ENCODE data around the gene PAWR.

The PAWR gene

DNA sequence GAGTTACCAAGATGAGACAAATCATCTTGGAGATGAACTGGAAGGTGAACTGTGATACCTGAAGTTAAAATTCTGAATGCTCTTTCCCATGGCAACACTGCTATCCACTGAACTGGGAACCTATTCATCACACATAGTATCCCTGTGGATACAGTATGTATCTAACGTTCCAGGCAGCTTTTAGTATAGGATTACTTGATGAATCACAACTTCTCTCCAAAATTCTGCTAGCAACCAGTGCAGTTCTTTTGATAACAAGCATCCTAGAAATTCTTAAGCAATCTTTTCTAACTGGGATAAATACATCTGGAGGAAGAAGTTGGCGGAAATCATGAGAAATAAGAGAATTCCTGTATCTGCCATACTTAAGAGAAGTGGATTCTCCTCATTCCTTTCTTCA is 66.4 kb downstream of the PAWR start:
- TF ChIP-seq Cebpa-rat (IDR thresholded peaks at IDR 0.05), result no peak
- H4K20me1 ChIP-seq, result no peaks in the 10 kb centered on the region
- H3K4me3 ChIP-seq, result no peak overlapping the region
- H3K9ac ChIP-seq, result no peak overlapping the region
- H3K36me3 ChIP-seq, result peaks cover 0 to 18% (median 10%) of the 10 kb centered on the region in 11 experiments; a peak in 16 of 22 replicates
- H3K27ac ChIP-seq, result no peak overlapping the region
- peaks cover 0 to 20% (median 4%) of the 10 kb centered on the region in 11 experiments; a peak in 7 of 22 replicates for H3K9me3 ChIP-seq (replicated peaks in 1 of 11)
- no peaks in the 10 kb centered on the region for H3K27me3 ChIP-seq
- no peaks in the 10 kb centered on the region for H3K4me1 ChIP-seq
- H3K4me2 ChIP-seq, result no peak overlapping the region

- no peak for TF ChIP-seq Cebpa-rat (IDR thresholded peaks at IDR 0.05)
- Histone ChIP-seq H3K4me2 (no peak overlapping the region), H3K36me3 (peaks cover 0 to 38% (median 23%) of the 10 kb centered on the region in 11 experiments; a peak in 17 of 22 replicates), H3K4me1 (no peaks in the 10 kb centered on the region), H3K9me3 (replicated peaks in 1 of 11) (no peaks in the 10 kb centered on the region), H3K9ac (no peak overlapping the region), H3K4me3 (no peak overlapping the region), H3K27ac (no peak overlapping the region), H4K20me1 (no peaks in the 10 kb centered on the region; a peak in 1 of 22 replicates), H3K27me3 (no peaks in the 10 kb centered on the region)
Measured at GRCh38 chr12:79619872-79620562, 70.7 kb downstream of the PAWR start.

GRCh38 chr12:79618848-79619404 is 71.8 kb downstream of the PAWR start:
- Histone ChIP-seq H3K9ac (no peak overlapping the region), H3K4me3 (no peak overlapping the region), H3K4me2 (no peak overlapping the region), H3K27ac (no peak overlapping the region), H3K4me1 (no peaks in the 10 kb centered on the region), H3K9me3 (replicated peaks in 1 of 11) (no peaks in the 10 kb centered on the region), H3K36me3 (peaks cover 0 to 38% (median 23%) of the 10 kb centered on the region in 11 experiments; a peak in 17 of 22 replicates), H3K27me3 (no peaks in the 10 kb centered on the region), H4K20me1 (no peaks in the 10 kb centered on the region; a peak in 1 of 22 replicates)
- TF ChIP-seq Cebpa-rat (IDR thresholded peaks at IDR 0.05), result no peak

- H4K20me1 ChIP-seq, result no peaks in the 10 kb centered on the region; a peak in 1 of 22 replicates
- H3K4me1 ChIP-seq, result no peaks in the 10 kb centered on the region
- H3K27me3 ChIP-seq, result no peaks in the 10 kb centered on the region
- no peak overlapping the region for H3K9ac ChIP-seq
- no peak for TF ChIP-seq Cebpa-rat (IDR thresholded peaks at IDR 0.05)
- peaks cover 0 to 39% (median 23%) of the 10 kb centered on the region in 11 experiments; a peak in 17 of 22 replicates for H3K36me3 ChIP-seq
- no peak overlapping the region for H3K4me3 ChIP-seq
- H3K9me3 ChIP-seq (replicated peaks in 1 of 11), result no peaks in the 10 kb centered on the region
- no peak overlapping the region for H3K27ac ChIP-seq
- no peak overlapping the region for H3K4me2 ChIP-seq
Measured at GRCh38 chr12:79617696-79618095, 73.1 kb downstream of the PAWR start.

- Histone ChIP-seq H3K4me1 (no peaks in the 10 kb centered on the region), H3K4me2 (no peak overlapping the region), H4K20me1 (no peaks in the 10 kb centered on the region; a peak in 1 of 22 replicates), H3K9me3 (replicated peaks in 1 of 11) (no peaks in the 10 kb centered on the region), H3K4me3 (no peak overlapping the region), H3K9ac (no peak overlapping the region), H3K36me3 (peaks cover 0 to 37% (median 23%) of the 10 kb centered on the region in 11 experiments; a peak in 17 of 22 replicates), H3K27me3 (no peaks in the 10 kb centered on the region), H3K27ac (no peak overlapping the region)
- TF ChIP-seq Cebpa-rat (IDR thresholded peaks at IDR 0.05), result no peak
Measured at GRCh38 chr12:79615596-79616560, 74.9 kb downstream of the PAWR start.

- peaks cover 4 to 10% (median 8%) of the 10 kb centered on the region in 11 experiments; a peak in 21 of 22 replicates for H3K9me3 ChIP-seq (replicated peaks in 1 of 11)
- H3K9ac ChIP-seq, result no peak overlapping the region
- H4K20me1 ChIP-seq, result no peaks in the 10 kb centered on the region; a peak in 1 of 22 replicates
- no peak overlapping the region for H3K27ac ChIP-seq
- H3K27me3 ChIP-seq, result no peaks in the 10 kb centered on the region
- no peak for TF ChIP-seq Cebpa-rat (IDR thresholded peaks at IDR 0.05)
- no peaks in the 10 kb centered on the region for H3K4me1 ChIP-seq
- no peak overlapping the region for H3K4me3 ChIP-seq
- H3K4me2 ChIP-seq, result no peak overlapping the region
- peaks cover 0 to 39% (median 23%) of the 10 kb centered on the region in 11 experiments; a peak in 18 of 22 replicates for H3K36me3 ChIP-seq
Measured at GRCh38 chr12:79614730-79615129, 76.0 kb downstream of the PAWR start.

DNA sequence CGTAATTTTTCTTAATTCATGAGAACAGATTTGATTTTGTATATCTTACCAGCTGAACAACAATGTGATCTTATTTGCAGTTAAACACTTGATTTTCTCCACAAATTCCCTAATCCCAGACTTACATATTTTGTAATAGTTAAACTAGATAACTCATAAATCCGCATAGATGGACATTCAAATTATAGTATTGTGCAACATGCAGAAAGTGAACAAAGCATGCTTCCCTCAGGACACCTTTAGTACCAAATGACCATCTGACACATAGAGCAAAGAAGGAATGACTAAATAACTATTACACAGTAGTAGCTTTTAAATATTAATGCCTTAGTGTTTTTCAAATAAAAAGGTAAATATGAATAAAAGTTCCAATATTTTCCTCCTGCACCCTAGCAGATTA is 88.9 kb downstream of the PAWR start:
- no peaks in the 10 kb centered on the region for H4K20me1 ChIP-seq
- H3K4me2 ChIP-seq, result no peak overlapping the region
- H3K36me3 ChIP-seq, result peaks cover 0 to 20% (median 7%) of the 10 kb centered on the region in 11 experiments; a peak in 11 of 22 replicates
- TF ChIP-seq Cebpa-rat (IDR thresholded peaks at IDR 0.05), result peak in 1 of 11 experiments; percentile 25; a peak in 1 of 22 replicates
- H3K4me1 ChIP-seq, result peaks cover 0 to 4% (median 0%) of the 10 kb centered on the region in 10 experiments; a peak in 3 of 20 replicates
- H3K9me3 ChIP-seq (replicated peaks in 1 of 11), result no peaks in the 10 kb centered on the region
- no peaks in the 10 kb centered on the region for H3K27me3 ChIP-seq
- H3K27ac ChIP-seq, result no peak overlapping the region
- H3K9ac ChIP-seq, result no peak overlapping the region
- no peak overlapping the region for H3K4me3 ChIP-seq

- H3K27me3 ChIP-seq, result no peaks in the 10 kb centered on the region
- TF ChIP-seq Cebpa-rat (IDR thresholded peaks at IDR 0.05), result no peak
- no peak overlapping the region for H3K4me2 ChIP-seq
- no peaks in the 10 kb centered on the region for H3K9me3 ChIP-seq (replicated peaks in 1 of 11)
- no peak overlapping the region for H3K27ac ChIP-seq
- H3K4me3 ChIP-seq, result no peak overlapping the region
- peaks cover 0 to 38% (median 10%) of the 10 kb centered on the region in 11 experiments; a peak in 14 of 22 replicates for H3K36me3 ChIP-seq
- H3K9ac ChIP-seq, result no peak overlapping the region
- H4K20me1 ChIP-seq, result no peaks in the 10 kb centered on the region
- H3K4me1 ChIP-seq, result peaks cover 0 to 6% (median 0%) of the 10 kb centered on the region in 10 experiments; a peak in 3 of 20 replicates
Measured at GRCh38 chr12:79597910-79598309, 92.9 kb downstream of the PAWR start.
